NCI-H82 treated with DMSO at 0.1 percent for 48 hours (cell line): Measurements from ENCODE around the gene CCDC124.

Source experiments
- DNase-seq: peaks from one replicate; lab custom pipeline; 2025; ENCODE audit not compliant: unreplicated experiment; lab: John Stamatoyannopoulos, UW

CCDC124 gene

GRCh38 chr19:17933414-17934129, 757 bp downstream of the CCDC124 start:
- no peak for DNase-seq

- DNase-seq, result no peak
Observed at GRCh38 chr19:17936379-17936778, 3.6 kb downstream of the CCDC124 start.

GRCh38 chr19:17937371-17937900, 4.6 kb downstream of the CCDC124 start:
- no peak for DNase-seq

GRCh38 chr19:17938092-17938845, 5.5 kb downstream of the CCDC124 start:
- DNase-seq, result peak; percentile 38

GRCh38 chr19:17942181-17942580, 9.4 kb downstream of the CCDC124 start:
- no peak for DNase-seq

GRCh38 chr19:17942582-17943273, 9.9 kb downstream of the CCDC124 start:
- no peak for DNase-seq

- DNase-seq, result no peak
Observed at GRCh38 chr19:17943274-17944221, 10.7 kb downstream of the CCDC124 start.

- DNase-seq, result no peak
Observed at GRCh38 chr19:17944301-17944700, 11.5 kb downstream of the CCDC124 start.

GRCh38 chr19:17946965-17947784, 14.4 kb downstream of the CCDC124 start:
- no peak for DNase-seq

GRCh38 chr19:17947815-17948513, 15.1 kb downstream of the CCDC124 start:
- DNase-seq, result peak; percentile 99

- peak; percentile 86 for DNase-seq
Observed at GRCh38 chr19:17948514-17948900, 15.7 kb downstream of the CCDC124 start.

- peak; percentile 91 for DNase-seq
Observed at GRCh38 chr19:17948931-17949930, 16.4 kb downstream of the CCDC124 start.

- DNase-seq, result peak; percentile 71
Observed at GRCh38 chr19:17949956-17950309, 17.1 kb downstream of the CCDC124 start.

- DNase-seq, result peak; percentile 71
Observed at GRCh38 chr19:17950310-17951156, 17.7 kb downstream of the CCDC124 start.

- no peak for DNase-seq
Observed at GRCh38 chr19:17951157-17951989, 18.6 kb downstream of the CCDC124 start.
